HG02610 (cell line): Measurements from ENCODE around the gene DLX4.

ENCODE experiments used
- ATAC-seq: cut with Tn5 transposase; IDR thresholded peaks from one replicate; pipeline ENCODE4 v1.9.1; 2021; ENCODE audit warnings: mild to moderate bottlenecking, moderate library complexity; ENCODE audit not compliant: unreplicated experiment

DLX4 gene

DNA sequence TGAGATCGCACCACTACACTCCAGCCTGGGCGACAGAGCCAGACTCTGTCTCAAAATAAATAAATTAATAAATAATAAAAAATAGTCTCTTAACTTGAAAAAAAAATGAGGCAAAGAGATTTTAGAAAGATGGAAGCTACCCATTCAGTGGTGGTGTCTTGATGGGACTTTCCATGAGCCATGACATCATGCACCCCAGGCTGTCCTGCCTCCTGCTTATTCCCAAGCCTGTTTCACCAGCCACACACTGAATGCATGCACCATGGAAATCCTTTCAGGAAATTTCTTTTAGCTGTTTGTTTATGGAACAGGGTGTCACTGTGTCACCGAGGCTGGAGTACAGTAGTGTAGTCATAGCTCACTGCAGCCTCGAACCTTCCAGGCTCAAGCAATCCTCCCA is 34.9 kb downstream of the DLX4 start:
- ATAC-seq: no peak

DNA sequence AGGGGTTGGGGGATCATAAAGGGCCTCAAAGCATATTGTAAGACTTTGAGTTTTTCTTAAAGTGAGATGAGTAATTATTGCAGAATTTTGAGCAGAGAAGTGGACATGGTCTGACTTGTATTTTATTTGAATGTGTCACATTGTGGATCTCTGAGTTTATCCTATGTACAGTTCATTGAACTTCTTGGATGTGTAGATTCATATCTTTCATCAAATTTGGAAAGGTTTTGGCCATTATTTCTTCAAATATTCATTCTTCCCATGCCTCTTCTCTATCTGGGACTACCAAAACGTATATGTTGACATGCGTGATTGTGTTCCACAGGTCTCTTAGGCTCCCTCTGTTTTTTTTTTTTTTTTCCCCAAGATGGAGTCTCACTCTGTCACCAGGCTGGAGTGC is 40.3 kb downstream of the DLX4 start:
- no peak for ATAC-seq

DNA sequence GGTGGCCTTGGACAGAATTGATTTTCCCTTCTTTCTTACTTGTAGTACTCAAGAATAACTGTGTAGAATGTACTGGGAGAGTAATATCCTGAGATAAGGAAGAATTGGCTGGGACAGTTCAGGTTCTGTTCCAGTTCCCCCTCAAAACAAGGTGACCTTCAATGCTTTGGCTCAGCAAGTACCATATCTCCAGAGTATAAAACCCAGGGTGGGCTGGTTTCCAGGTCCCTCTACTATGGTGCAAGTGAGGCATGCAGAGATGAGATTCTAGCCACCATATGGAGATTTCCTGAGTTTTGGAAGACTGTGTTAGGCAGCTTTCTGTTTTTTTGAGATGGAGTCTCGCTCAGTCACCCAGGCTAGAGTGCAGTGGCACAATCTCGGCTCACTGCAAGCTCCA is 44.1 kb downstream of the DLX4 start:
- ATAC-seq: no peak

DNA sequence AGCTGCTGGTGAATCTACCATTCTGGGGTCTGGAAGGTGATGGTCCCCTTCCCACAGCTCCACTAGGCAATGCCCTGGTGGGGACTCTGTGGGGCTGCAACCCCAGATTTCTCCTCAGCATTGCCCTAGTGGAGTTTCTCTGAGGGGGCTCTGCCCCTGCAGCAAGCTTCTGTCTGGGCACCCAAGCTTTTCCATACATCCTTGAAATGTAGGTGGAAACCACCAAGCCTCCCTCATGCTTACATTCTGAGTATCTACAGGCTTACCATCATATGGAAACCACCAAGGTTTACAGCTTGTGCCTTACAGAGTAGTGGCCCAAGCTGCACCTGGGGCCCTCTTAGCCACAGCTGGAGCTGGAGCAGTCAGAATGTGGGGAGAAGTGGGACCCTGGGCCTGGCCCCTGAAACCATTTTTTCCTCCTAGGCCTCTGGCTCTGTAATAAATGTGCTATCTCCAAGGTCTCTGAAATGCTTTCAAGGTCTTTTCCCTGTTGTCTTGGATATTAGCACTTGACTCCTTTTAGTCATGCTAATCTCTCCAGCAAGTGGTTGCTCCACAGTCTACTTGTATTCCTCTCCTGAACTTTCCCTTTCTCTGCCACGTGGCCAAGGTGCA is 45.6 kb downstream of the DLX4 start:
- ATAC-seq: no peak

DNA sequence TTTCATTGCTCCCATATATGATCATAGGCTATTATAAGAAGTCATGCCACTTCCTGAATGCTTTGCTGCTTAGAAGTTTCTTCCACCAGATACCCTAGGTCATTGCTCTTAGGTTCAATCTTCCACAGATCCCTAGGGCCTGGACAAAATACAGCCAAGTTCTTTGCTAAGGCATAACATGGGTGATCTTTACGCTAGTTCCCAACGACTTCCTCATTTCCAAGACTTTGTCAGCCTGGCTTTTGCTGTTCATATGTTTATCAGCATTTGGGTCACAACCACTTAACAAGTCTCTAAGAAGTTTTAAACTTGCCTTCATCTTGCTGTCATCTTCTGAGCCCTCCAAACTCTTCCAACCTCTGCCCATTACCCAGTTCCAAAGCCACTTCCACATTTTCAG is 46.2 kb downstream of the DLX4 start:
- ATAC-seq: no peak

DNA sequence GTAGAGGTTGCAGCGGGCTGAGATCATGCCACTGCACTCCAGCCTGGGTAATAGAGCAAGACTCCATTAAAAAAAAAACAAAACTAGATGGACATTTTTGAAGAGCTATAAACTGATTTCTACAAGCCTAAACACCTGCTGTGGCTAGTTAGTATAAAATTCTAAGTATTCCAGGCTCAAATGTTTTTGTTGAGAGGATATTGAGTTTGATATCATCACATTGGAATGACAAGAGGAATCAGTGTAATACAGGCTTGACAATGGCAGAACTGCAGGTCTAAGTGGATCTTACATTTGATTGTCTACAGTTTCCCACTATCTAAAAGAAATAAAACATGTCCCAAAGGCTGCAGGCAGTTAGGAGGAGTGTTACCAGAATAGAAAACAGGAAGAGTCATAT is 49.9 kb downstream of the DLX4 start:
- no peak for ATAC-seq

DNA sequence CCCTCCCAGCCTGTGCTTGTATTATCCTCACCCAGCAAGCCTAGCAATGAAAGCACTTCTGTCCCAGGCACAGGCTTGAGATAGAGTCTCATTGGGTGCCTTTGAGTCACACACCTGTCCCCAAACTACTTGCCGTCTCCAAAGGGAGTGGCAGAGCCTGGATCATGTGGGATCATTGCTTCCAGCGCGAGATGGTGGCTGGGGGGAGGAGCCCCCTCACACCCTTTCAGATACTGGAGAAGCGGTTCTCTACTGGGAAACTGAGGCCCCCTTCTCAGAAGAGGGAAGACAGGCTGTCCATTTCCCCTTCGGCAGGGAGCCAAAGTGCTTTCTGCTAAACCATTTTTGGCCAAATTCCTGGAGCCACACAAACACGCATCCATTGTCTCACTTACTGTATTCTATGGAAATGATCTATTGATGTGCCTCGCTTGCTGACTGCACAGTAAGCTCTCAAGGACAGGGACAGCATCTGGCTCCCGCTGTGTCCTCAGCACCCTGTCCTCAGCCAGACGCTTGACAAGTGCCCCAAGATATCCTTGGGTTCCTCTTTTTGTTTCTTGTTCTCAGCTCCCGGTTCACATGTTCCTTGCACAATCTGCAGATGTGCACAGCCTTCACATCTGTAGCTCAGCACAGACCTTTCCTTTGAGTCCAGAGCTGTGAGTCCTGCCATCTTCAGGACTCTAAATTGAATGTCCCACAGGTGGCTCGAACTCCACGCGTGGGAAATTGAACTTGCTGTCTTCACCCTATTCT is 52.0 kb downstream of the DLX4 start:
- ATAC-seq: no peak

DNA sequence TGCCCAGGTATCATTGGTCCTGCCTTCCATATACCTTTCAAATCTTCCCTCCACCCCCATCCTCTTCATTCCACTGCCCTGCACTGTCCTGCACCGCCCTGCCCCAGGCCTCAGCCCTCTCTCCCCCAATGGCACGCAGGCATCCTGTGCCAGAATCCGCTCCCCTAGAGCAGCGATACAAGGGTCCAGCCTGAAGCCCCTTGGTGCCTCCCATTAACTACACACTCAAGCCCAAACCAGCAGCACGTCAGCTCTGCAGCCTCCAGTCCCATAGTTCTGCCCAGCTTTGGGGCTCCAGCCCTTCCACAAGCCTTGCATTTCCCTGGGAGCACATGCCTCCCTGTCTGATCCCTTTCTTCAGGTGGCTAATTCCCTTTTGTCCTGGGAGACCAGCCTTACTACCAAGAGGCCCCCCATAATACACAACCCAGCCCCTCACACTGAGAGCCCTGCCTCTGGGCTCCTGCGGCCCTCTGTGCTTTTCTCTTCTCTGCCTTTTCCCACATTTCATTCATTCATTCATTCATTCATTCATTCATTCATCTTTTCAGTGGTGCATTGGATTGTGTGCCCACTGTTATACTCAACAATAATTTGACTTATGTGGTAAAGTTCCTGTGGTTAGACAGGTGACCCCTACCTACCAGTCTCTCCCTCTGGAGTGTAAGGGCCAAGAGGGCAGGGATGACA is 52.8 kb downstream of the DLX4 start:
- no peak for ATAC-seq

DNA sequence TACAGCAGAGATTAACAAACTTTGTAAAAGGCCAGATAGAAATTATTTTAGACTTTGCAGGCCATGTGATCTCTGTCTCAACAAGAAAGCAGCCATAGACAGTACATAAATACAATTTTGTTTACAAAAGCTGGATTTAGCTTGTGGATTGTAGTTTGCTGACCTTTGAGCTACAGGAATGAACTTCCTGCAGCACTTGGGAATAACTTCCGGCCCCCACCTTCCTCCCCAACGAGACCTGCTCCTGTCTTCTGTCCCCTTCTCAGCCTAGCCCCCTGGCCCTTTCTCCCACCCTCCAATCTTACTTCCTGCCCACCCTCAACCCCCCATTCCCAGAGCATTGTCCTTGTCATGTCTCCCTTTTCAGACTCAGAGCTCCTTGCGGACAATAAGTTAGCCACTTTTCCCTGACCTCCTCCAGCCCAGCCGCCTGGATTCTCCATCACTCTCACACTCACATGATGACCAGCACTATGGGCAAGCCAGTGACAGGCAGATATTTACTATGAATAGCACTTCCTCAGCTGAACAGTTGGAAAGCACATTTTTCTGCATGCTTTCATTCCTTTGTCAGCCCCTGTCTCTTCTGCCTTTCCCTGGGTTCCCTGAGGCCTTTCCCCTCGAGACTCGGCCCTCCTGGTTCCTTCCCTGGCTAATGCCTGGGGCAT is 53.6 kb downstream of the DLX4 start:
- no peak for ATAC-seq

DNA sequence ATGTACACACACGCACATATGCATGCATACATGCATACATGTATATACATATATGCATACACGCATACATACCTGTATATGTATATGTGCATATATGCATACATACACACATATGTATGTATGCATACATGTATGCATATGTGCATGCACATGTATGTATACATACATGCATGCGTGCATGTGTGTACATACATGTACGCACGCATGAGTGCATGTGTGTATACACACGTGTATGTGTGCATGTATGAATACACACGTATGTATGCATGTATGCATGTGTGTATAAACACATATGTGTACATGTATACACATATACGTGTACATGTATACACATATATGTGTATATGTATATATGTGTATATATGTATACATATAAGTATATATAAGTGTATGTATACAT is 54.5 kb downstream of the DLX4 start:
- ATAC-seq: no peak
